ENCODE results near the gene DOCK4. TPM values are rescaled to one million over a fixed set of nuclear protein-coding genes. Genes with fewer than 3 reads are reported as not detected.
A peak's percentile ranks its signal among the peaks of the same experiment; 100 is the strongest.

Gene DOCK4
- total RNA-seq, 1 experiment from 2014 or later: 4.9 TPM

DNA sequence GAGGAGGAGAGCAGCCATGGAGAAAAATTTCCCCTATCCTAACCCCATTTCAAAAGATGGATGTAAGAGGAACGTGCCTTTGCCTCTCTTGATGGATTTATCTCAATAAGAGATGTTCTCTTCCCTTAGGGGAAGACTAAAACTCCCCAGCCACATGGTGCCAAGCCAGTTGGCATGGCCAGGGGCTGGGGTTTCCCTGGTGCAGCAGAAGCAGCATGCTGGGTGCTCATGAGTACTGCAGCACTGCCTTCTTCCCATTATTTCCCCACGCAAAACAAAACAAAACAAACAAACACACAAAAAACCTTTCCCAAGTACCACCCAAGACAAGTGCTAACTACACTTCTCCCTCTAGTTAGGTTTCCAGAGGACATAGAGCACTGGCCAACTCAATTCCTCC is 97.2 kb downstream of the DOCK4 start:
- Mint-ChIP-seq H3K4me1 (peaks cover 3 to 7% of the 10 kb centered on the region in 2 experiments; a peak in 3 of 4 replicates), H3K27ac (peak overlapping the region in 2 of 3 experiments; percentile 28 to 30; a peak in 3 of 7 replicates), H3K9me3 (no peaks in the 10 kb centered on the region), H3K36me3 (ENCODE audit: insufficient read depth in 1 of 3, low read depth in 3 of 3) (peaks cover 0 to 2% (median 0%) of the 10 kb centered on the region in 3 experiments; a peak in 2 of 7 replicates), H3K27me3 (ENCODE audit: low read depth) (no peaks in the 10 kb centered on the region), H3K4me3 (no peak overlapping the region)
- TF ChIP-seq, protein P1, sequence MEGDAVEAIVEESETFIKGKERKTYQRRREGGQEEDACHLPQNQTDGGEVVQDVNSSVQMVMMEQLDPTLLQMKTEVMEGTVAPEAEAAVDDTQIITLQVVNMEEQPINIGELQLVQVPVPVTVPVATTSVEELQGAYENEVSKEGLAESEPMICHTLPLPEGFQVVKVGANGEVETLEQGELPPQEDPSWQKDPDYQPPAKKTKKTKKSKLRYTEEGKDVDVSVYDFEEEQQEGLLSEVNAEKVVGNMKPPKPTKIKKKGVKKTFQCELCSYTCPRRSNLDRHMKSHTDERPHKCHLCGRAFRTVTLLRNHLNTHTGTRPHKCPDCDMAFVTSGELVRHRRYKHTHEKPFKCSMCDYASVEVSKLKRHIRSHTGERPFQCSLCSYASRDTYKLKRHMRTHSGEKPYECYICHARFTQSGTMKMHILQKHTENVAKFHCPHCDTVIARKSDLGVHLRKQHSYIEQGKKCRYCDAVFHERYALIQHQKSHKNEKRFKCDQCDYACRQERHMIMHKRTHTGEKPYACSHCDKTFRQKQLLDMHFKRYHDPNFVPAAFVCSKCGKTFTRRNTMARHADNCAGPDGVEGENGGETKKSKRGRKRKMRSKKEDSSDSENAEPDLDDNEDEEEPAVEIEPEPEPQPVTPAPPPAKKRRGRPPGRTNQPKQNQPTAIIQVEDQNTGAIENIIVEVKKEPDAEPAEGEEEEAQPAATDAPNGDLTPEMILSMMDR (conservative IDR thresholded peaks at IDR 0.05): no peak
- Histone ChIP-seq H3K4me2 (ENCODE audit: insufficient read depth, insufficient read length, low read length) (no peak overlapping the region), H3K14ac (ENCODE audit: insufficient read depth, low read length) (no peak overlapping the region), H3K9me3 (ENCODE audit: control insufficient read depth, low read depth, low read length) (no peaks in the 10 kb centered on the region), H3K23ac (ENCODE audit: insufficient read length, low read depth, low read length) (no peak overlapping the region), H3K4ac (ENCODE audit: low read depth, low read length) (no peak overlapping the region), H3K79me2 (ENCODE audit: insufficient read depth, low read length) (0 out of 2 replicates have a peak, but pooled peaks cover 1% of the 10 kb centered on the region), H3K27me3 (ENCODE audit: insufficient read depth, low read length) (no peaks in the 10 kb centered on the region), H3K23me2 (ENCODE audit: insufficient read length, low read depth, low read length, poor library complexity, severe bottlenecking) (no peaks in the 10 kb centered on the region), H3K79me1 (ENCODE audit: insufficient read depth, low read depth, low read length, poor library complexity, severe bottlenecking) (peaks cover 4% of the 10 kb centered on the region), H2BK15ac (ENCODE audit: low read depth, low read length) (no peak overlapping the region), H4K20me1 (ENCODE audit: control insufficient read depth, insufficient read depth, insufficient read length) (no peaks in the 10 kb centered on the region), H2BK5ac (ENCODE audit: insufficient read length, low read length) (no peak overlapping the region), H3K9ac (ENCODE audit: extremely low read depth, insufficient read length, low read length) (no peak overlapping the region), H3K4me1 (ENCODE audit: insufficient read depth, low read length) (peaks cover 5% of the 10 kb centered on the region), H4K8ac (replicated peaks; ENCODE audit: insufficient read length, low read depth, low read length) (no peak overlapping the region), H2AK5ac (ENCODE audit: insufficient read length, low read length) (no peak overlapping the region), H2BK12ac (ENCODE audit: insufficient read length, low read depth, low read length) (no peak overlapping the region), H4K91ac (ENCODE audit: insufficient read length, low read depth, low read length) (no peak overlapping the region), H3K18ac (ENCODE audit: insufficient read length, low read depth, low read length) (no peak overlapping the region), H4K5ac (ENCODE audit: insufficient read length, low read depth, low read length) (no peak overlapping the region), H2AFZ (ENCODE audit: low read length) (no peak overlapping the region), H3K56ac (ENCODE audit: insufficient read length, low read depth, low read length) (no peak overlapping the region), H2BK120ac (ENCODE audit: low read depth, low read length, poor library complexity, severe bottlenecking) (no peak overlapping the region), H2BK20ac (ENCODE audit: low read depth, low read length, poor library complexity, severe bottlenecking) (no peak overlapping the region), H3T11ph (ENCODE audit: low read length) (no peak overlapping the region), H3K27ac (ENCODE audit: insufficient read length, low read depth, low read length) (no peak overlapping the region)
- DNase-seq: no peak
- 100% methylated on average over 1 of the region's 2 CpGs for WGBS (ENCODE audit: extremely low coverage, insufficient read length, low lambda C conversion rate)
